HG03354 (cell line): ENCODE data around the gene CARD18.
"Not testable (repeated sequence)": the region's sequence is repeated elsewhere in the genome, so short reads cannot be mapped to it uniquely, and the experiment has no call there.

ENCODE experiments used
- ATAC-seq: cut with Tn5 transposase; IDR thresholded peaks from one replicate; pipeline ENCODE4 v1.9.1; 2021; ENCODE audit warnings: mild to moderate bottlenecking; ENCODE audit not compliant: unreplicated experiment, poor library complexity, severe bottlenecking

Gene CARD18

GRCh38 chr11:105137286-105137685 is 2.3 kb downstream of the CARD18 start:
- no peak for ATAC-seq

- no peak for ATAC-seq
Measured at GRCh38 chr11:105135883-105136282, 3.7 kb downstream of the CARD18 start.

GRCh38 chr11:105132716-105133511 is 6.7 kb downstream of the CARD18 start:
- no peak for ATAC-seq

- ATAC-seq: no peak
Measured at GRCh38 chr11:105130189-105130813, 9.3 kb downstream of the CARD18 start.

DNA sequence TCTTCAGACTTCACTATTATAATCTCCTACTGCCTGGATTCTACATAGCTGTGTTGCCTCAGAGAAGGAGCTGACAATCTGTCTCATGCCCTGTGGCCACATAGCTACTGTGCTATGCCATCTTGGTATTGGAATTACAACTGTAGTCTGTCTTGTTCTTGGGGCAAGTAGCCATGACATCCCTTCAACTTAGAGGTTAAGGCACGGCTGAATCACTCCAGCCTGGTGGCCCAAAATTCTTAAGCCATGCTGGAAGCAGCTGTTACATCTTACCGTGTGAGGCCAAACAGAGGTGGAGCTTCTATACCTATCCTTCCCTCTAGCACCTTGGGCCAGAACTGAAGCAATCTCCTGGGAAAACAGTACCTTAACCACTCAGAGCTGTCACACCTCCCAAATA is 14.8 kb downstream of the CARD18 start:
- no peak for ATAC-seq

DNA sequence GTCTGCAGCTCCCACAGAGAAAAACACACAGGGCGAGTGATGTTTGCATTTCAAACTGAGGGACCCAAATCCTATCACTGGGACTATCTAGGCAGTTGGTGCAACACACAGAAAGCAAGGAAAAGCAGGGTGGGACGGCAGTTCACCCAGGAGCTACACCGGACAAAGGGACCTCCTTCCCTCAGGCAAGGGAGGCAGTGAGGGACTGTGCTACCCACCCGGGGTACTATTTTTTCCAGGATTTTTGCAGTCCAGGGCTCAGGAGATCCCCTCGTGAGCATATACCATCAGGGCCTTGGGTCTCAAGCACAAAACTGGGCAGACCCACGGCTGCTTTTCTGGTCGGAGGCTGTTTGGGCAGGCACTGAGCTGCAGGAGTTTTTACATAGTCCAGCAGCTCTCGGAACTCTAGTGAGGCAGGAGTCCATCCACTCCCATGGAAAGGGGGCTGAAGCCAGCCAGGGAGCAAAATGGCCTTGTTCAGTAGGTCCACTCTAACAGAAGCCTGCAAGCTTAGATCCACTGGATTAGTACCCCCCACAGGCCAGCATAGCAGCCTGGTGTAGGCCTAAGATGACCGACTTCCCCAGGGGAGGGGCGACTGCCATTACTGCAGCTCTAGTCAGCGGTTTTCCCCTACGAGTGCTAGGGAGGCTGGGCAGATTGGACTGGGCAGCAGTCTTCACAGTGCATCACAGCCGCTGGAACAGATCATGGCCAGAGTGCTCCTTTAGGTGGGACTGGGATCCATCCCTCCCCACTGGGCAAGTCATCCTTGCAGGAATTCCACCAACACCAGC is 28.2 kb downstream of the CARD18 start:
- ATAC-seq: no peak

- ATAC-seq: no peak
Measured at GRCh38 chr11:105110688-105111030, 28.9 kb downstream of the CARD18 start.

- ATAC-seq: no peak
Measured at GRCh38 chr11:105109855-105110687, 29.5 kb downstream of the CARD18 start.

GRCh38 chr11:105109321-105109720 is 30.2 kb downstream of the CARD18 start:
- ATAC-seq: no peak

GRCh38 chr11:105108247-105108646 is 31.3 kb downstream of the CARD18 start:
- no peak for ATAC-seq

DNA sequence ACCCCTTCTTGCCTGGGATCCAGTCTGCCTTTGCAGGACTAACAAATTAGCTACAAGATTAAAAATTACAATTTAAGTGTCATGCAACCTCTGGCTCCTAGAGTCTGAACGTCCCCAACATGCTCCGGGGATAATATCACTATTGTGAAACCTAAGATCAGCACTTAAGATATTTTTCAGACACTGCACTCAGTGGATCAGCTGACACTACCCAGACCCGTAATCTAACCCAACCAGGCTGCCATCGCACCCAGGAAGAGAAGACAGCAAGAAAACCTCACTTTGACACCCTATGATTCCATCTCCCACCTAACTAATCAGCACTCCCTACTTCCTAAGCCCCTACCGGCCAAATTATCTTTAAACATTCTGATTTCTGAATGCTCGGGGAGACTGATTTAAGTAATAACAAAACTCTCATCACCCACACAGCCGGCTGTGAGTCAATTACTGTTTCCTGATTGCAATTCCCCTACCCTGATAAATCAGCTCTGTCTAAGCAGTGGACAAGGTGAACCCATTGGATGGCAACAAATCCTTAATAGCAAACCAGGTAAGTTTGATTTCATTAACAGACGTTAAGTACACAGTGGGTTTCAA is 32.2 kb downstream of the CARD18 start:
- ATAC-seq: not testable (repeated sequence)

DNA sequence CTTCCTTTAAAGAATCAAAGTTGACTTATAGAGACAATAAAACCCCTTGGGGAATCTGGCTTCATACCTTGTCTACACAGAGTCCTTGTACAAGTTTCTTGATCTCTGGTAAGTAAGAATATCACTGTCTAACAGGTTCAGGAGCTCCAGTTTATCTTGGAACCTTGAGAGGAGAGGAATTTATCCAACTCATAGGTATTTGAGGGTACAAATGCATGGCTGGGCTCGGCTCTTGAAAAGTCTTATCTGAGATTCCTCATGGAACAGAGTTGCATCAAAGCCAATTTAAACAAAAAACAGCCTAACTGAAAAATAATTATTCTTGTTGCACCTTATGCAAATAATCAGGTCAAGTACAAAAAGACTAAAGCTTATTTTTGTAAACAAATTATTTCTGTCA is 33.4 kb downstream of the CARD18 start:
- no peak for ATAC-seq

GRCh38 chr11:105104292-105104691 is 35.3 kb downstream of the CARD18 start:
- ATAC-seq: no peak

DNA sequence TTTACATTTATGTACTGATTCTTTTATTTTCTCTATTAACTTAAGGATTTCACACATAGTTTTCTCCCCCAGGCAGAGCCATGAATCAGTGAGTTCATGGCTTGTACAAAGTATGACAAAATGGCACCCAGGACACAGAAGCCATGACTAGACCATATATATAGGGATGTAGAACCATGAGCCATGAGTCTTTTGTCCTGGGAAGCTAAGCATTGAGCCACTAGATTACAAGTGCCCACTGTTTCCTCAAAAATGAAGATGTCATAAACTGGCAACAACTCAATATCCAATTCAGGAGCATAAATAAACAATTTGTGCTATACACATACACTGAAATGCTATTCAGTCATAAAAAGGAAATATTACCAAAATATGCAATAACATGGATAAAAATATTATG is 36.2 kb downstream of the CARD18 start:
- no peak for ATAC-seq

DNA sequence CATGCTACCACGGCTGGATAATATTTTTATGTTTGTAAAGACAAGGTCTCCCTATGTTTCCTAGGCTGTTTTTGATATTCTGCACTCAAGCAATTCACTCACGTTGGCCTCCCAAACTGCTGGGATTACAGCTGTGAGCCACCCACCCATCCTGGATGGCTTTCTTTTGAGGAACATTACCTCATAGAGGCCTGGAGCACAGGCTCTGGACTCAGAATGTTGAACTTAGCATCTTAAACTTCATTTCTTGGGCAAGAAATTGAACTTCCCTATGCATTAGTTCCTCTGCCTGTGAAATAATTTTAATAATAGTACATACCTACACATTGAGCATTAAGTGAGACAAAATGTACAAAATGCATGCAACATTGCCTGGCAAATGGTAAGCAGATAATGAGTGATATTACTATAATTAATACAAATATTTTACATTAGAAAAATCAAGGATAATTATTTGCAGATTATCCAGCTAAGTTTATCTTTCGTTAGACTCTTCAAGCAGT is 37.4 kb downstream of the CARD18 start:
- not testable (repeated sequence) for ATAC-seq

- ATAC-seq: no peak
Measured at GRCh38 chr11:105100981-105101630, 38.5 kb downstream of the CARD18 start.

DNA sequence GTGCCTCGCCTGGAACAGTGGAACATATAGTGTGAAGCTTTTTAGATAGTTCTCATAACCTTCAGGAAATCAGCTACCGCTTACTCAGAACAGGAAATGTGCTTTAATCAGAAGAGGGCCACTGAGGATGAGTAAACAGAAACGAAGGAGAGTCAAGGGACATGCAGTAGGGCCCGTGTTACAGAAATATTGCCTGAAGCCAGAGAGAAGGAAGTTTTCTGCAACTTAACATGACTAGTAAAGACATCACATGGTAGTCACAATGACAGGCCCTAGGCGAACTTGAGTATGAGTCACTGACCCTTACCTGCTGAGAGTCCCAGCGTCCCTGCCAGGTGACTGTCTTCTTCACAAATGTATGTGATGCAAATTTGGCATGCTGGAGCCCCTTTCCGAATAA is 39.4 kb downstream of the CARD18 start:
- no peak for ATAC-seq

GRCh38 chr11:105099594-105099993 is 40.0 kb downstream of the CARD18 start:
- not testable (repeated sequence) for ATAC-seq
